Progenitor cell of endocrine pancreas (in vitro differentiated cells): Measurements from ENCODE around the gene SLC4A1. TPM values are rescaled to one million over a fixed set of nuclear protein-coding genes. Genes with fewer than 3 reads are reported as not detected.

Experiments used
- DNase-seq: peaks from one replicate; pipeline ENCODE4 v3.0.0; 2021; ENCODE audit warnings: low spot score; ENCODE audit not compliant: unreplicated experiment
- H3K27ac Mint-ChIP-seq: 2 replicates; pipeline ENCODE4 v1.8.0; 2021; ENCODE audit warnings: mild to moderate bottlenecking, moderate library complexity, mixed read lengths
- H3K27me3 Mint-ChIP-seq: 2 replicates; pipeline ENCODE4 v1.8.0; 2021; ENCODE audit warnings: mixed read lengths
- H3K36me3 Mint-ChIP-seq: 2 replicates; pipeline ENCODE4 v1.8.0; 2022; ENCODE audit warnings: mixed read lengths; ENCODE audit not compliant: insufficient read depth
- H3K4me1 Mint-ChIP-seq: 2 replicates; pipeline ENCODE4 v1.8.0; 2021; ENCODE audit warnings: low read depth, mixed read lengths
- H3K4me3 Mint-ChIP-seq: 2 replicates; pipeline ENCODE4 v1.8.0; 2021; ENCODE audit warnings: low read depth, mild to moderate bottlenecking, moderate library complexity, mixed read lengths
- H3K9me3 Mint-ChIP-seq: 2 replicates; pipeline ENCODE4 v1.8.0; 2021; ENCODE audit warnings: low read depth, mixed read lengths
- total RNA-seq: library from RNA; stranded (reverse); gene quantifications from 2 replicates; pipeline ENCODE4 v1.2.1, GENCODE V29; 2021
- TF ChIP-seq, protein P1 (sequence below): fragments of 200-600 bp; sonication (generic); IDR thresholded peaks from one replicate; pipeline ENCODE4 v1.5.0; 2021; ENCODE audit warnings: antibody characterized with exemption, mild to moderate bottlenecking; ENCODE audit not compliant: unreplicated experiment

SLC4A1 gene
- total RNA-seq, 1 donor from 2014 or later = not detected

DNA sequence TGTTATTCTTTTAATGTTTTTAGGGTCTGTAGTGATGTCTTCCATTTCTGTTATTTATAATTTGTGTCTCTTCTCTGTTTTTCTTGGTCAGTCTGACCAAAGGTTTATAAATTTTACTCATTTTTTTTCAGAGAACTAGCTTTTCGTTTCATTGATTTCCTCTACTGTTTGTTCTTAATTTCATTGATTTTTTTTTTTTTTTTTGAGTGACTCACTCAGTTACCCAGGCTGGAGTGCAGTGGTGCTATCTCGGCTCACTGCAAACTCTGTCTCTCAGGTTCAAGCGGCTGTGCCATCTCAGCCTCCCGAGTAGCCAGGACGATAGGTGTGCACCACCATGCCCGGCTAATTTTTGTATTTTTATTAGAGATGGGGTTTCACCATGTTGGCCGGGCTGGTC is 35.9 kb downstream of the SLC4A1 start:
- H3K4me1 Mint-ChIP-seq = peaks cover 4% of the 10 kb centered on the region
- TF ChIP-seq, protein P1, sequence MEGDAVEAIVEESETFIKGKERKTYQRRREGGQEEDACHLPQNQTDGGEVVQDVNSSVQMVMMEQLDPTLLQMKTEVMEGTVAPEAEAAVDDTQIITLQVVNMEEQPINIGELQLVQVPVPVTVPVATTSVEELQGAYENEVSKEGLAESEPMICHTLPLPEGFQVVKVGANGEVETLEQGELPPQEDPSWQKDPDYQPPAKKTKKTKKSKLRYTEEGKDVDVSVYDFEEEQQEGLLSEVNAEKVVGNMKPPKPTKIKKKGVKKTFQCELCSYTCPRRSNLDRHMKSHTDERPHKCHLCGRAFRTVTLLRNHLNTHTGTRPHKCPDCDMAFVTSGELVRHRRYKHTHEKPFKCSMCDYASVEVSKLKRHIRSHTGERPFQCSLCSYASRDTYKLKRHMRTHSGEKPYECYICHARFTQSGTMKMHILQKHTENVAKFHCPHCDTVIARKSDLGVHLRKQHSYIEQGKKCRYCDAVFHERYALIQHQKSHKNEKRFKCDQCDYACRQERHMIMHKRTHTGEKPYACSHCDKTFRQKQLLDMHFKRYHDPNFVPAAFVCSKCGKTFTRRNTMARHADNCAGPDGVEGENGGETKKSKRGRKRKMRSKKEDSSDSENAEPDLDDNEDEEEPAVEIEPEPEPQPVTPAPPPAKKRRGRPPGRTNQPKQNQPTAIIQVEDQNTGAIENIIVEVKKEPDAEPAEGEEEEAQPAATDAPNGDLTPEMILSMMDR = no peak
- H3K27me3 Mint-ChIP-seq = peaks cover 8% of the 10 kb centered on the region
- no peak overlapping the region for H3K4me3 Mint-ChIP-seq
- DNase-seq = no peak
- H3K9me3 Mint-ChIP-seq = no peaks in the 10 kb centered on the region
- H3K27ac Mint-ChIP-seq = peak overlapping the region; percentile 56
- no peaks in the 10 kb centered on the region for H3K36me3 Mint-ChIP-seq

DNA sequence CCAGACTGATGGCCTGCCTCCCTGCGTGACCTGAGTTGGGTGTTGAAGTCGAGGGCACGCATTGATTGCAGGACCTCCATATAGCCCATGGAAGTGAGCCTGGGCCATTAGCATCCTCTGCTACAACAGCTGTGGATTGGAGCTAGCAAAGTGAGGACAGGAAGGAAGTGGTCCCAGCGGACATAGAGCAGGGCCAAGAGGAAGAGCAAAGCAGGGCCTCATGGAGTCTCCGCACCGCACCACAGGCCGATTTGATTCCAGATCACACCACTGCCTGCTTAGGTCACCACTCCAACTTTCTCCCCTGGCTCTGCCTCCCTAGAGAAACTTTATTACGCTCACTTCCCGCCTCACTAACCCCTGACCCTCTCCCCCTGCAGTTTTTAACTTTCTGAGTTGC is 37.8 kb downstream of the SLC4A1 start:
- TF ChIP-seq, protein P1 = no peak
- Mint-ChIP-seq H3K27ac (peak overlapping the region; percentile 59), H3K4me3 (no peak overlapping the region), H3K9me3 (no peaks in the 10 kb centered on the region), H3K4me1 (peaks cover 4% of the 10 kb centered on the region), H3K27me3 (no peaks in the 10 kb centered on the region), H3K36me3 (no peaks in the 10 kb centered on the region)
- no peak for DNase-seq

DNA sequence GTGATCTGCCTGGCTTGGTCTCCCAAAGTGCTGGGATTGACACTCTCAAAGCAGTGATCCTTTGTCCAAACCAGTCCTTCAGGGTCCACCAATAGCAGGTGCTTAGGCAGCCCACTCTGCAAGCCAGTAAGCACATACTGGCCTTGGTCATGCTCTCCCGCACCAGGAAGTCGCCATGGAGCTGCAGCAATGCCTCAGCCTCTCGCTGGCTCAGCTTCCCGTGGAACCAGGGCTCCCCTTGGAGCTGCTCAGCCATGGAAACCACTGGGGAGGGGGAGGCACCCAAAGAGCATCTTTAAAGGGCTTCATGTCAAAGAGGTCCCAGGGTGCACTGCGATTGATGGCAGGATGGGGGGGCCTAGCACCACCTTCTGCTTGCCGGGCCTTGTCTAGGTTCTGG is 38.8 kb downstream of the SLC4A1 start:
- TF ChIP-seq, protein P1 = no peak
- Mint-ChIP-seq H3K9me3 (no peaks in the 10 kb centered on the region), H3K4me1 (peaks cover 4% of the 10 kb centered on the region), H3K27me3 (no peaks in the 10 kb centered on the region), H3K36me3 (no peaks in the 10 kb centered on the region), H3K27ac (no peak overlapping the region), H3K4me3 (no peak overlapping the region)
- DNase-seq = no peak

DNA sequence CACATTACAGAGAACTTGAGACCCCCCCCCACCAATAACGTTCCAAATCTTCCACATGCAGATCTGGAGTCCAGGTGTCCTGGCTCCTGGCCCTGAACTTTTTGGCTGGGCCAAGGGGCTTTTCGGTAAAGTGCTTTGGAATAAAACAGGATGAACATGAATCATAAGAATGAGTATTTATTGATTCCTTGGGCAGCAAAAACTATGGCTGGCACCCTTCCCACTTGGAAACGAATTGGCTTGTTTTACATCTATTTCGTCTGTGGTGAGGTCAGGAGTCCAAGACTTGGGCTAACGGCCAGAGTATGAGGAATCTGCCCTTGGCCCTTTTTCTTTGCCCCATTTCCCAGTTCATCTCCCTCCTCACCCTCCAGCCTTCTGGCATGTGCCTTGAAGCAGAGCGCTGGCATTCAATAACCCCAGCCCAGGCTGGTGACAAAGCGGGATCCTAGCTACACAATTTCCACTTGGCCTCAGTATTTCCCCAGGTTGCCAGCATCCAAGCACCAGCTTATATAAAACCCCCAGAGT is 44.3 kb downstream of the SLC4A1 start:
- Mint-ChIP-seq H3K27me3 (no peaks in the 10 kb centered on the region), H3K4me1 (peaks cover 10% of the 10 kb centered on the region), H3K4me3 (no peak overlapping the region), H3K27ac (no peak overlapping the region), H3K36me3 (no peaks in the 10 kb centered on the region), H3K9me3 (no peaks in the 10 kb centered on the region)
- DNase-seq = no peak
- TF ChIP-seq, protein P1 = no peak

DNA sequence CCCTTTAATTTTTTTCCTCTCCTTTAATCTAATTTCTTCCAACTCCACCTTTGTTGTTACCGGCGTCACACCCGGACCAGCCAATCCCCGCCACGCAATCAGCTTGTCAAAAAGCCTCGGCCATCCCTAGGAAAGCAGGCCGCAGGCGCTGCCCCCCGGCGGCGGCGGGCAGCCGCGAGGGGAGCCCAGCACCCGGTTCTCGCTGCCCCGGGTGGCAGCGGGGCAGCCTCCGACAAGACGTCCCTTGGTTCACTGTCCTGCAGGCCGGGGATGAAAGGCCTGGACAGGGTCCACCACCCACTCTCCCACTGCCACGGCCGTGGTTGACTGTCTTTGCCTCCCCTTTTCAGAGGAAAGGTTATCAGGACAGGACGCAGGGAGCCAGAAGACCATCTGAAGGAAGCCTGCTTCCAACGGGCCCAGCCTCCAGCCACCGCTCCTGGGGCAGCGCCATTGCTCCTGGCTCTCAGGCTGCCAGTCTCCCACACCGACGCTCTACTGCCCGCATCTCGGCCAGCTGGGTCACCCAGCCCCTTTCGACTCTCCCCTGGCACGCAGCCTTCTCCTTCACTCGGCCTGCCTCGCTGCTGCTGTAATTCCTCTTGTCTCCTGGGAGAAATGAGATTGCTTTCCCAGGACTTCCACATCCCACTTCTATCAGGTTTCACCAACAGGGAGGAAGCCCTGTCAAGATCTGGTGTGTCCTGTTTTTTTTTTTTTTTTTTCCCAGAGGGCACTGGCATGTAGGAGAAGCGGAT is 45.6 kb downstream of the SLC4A1 start:
- Mint-ChIP-seq H3K27me3 (no peaks in the 10 kb centered on the region), H3K4me1 (peaks cover 14% of the 10 kb centered on the region), H3K36me3 (no peaks in the 10 kb centered on the region), H3K4me3 (peak overlapping the region; percentile 91), H3K9me3 (no peaks in the 10 kb centered on the region), H3K27ac (peak overlapping the region; percentile 90)
- TF ChIP-seq, protein P1 = peak; percentile 30
- DNase-seq = no peak
